Body of pancreas (tissue), 4 donors: ENCODE data around the gene DAZAP2. TPM values are rescaled to one million over a fixed set of nuclear protein-coding genes. Genes with fewer than 3 reads are reported as not detected.

Source experiments
- ATAC-seq: fragments of 150-250 bp; one replicate; pipeline ENCODE4 v1.9.1; 2016
- DNase-seq, 4 donors: peaks; one replicate each; pipeline ENCODE4 v3.0.0-alpha.2; 2019
- H3K27ac ChIP-seq, 4 donors: fragments of 200-600 bp; sonication (generic); 1 replicate in 3 of 4; 2 replicates in 1 of 4; pipeline versions ENCODE4 v1.5.1 to v1.6.1; 2016 to 2019; ENCODE audit warnings: mild to moderate bottlenecking in 1 of 4, mixed read lengths in 1 of 4, moderate library complexity in 1 of 4
- H3K27me3 ChIP-seq, 2 donors: fragments of 200-600 bp; sonication (generic); one replicate each; pipeline ENCODE4 v1.6.0; 2016; ENCODE audit warnings: mild to moderate bottlenecking in 1 of 2
- H3K36me3 ChIP-seq, 2 donors: fragments of 200-600 bp; sonication (generic); replicated peaks in 1 of 2; 2 replicates each; pipeline ENCODE4 v1.5.1; 2016; ENCODE audit warnings: low read depth in 2 of 2; ENCODE audit not compliant: insufficient read depth in 1 of 2
- H3K4me1 ChIP-seq: fragments of 200-600 bp; sonication (generic); one replicate; pipeline ENCODE4 v1.6.0; 2016
- H3K4me3 ChIP-seq, 2 donors: fragments of 200-600 bp; sonication (generic); 1 replicate in 1 of 2; 2 replicates in 1 of 2; pipeline ENCODE4 v1.5.1; 2016 to 2019
- H3K9me3 ChIP-seq, 3 donors: fragments of 200-600 bp; sonication (generic); 1 replicate in 2 of 3; 2 replicates in 1 of 3; pipeline ENCODE4 v1.5.1; 2016
- CTCF ChIP-seq, 7 experiments: fragments of 450-650 bp in 4 of 7; fragments of 200-600 bp in 3 of 7; sonication (generic) in 3 of 7; IDR thresholded peaks; one replicate each; pipeline ENCODE4 v1.5.1; 2016 to 2019; ENCODE audit warnings: antibody characterized with exemption in 7 of 7
- POLR2A ChIP-seq, 3 donors: fragments of 450-650 bp; IDR thresholded peaks; one replicate each; pipeline ENCODE4 v1.6.1; 2016; ENCODE audit warnings: antibody characterized with exemption in 3 of 3, mild to moderate bottlenecking in 2 of 3
- WGBS, 2 donors: methylation state at CpG; one replicate each; pipeline ENCODE4 v1.1.5; 2017; 5-methylcytosine and 5-hydroxymethylcytosine counted together
- intact Hi-C: fragments of 100-400 bp; cut with DNase I; formaldehyde crosslinking; loops from one replicate; pipeline ENCODE4 v1.15.1; 2023
- total RNA-seq, 2 donors: library from RNA; depleted of rRNA; stranded (reverse); fragments of >200 nt; gene quantifications; one replicate each; pipeline ENCODE4 v1.1.0, GENCODE V29; 2016

Gene DAZAP2
- 10 to 100 TPM; 77.1 to 87.7 TPM for total RNA-seq

DNA sequence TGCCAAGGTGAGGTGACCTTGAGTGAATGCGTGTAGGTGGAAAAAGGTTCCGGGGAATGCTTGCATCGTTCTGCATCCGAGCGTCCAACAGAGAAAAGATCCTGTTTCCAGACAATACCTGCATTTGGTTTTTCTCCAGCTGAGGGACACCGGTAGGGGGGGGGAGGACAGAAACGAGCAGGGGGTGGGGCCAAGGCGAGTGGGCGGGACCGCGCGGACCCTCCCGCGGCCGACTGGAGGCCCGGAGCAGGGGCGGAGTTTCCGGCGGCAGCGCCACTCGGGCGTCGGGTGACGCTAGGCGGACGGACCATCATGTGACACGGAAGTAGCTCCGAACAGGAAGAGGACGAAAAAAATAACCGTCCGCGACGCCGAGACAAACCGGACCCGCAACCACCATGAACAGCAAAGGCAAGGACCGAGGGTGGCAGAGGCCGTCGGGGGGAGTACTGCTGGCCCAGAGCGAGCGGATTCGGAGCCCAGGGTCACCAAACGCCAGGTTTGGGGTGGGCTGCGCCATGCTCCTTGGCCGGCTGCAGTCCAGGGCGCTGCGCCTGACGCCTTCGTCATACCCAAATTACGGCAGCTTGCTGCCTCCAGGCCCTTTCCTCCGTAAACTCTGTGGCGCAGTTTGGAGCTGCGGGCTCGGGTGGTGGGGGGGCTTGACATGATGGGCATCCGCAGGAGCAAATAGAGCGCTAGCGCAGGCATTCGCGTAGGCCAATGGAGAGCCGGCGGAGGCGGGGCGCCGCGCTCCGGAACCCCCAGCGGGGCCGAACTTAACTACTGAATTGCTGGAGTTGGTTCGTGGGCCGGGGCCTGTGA lies at the start of gene DAZAP2:
Gene DAZAP2 (plus strand): TSS at position 317 of the 825 bp plus-strand sequence. CDS start 82 bp downstream, at position 399.
- Histone ChIP-seq H3K27me3 (no peaks in the 10 kb centered on the region), H3K4me1 (peaks cover 25% of the 10 kb centered on the region), H3K4me3 (peak within 1 kb of the TSS; percentile 59 to 94), H3K36me3 (peaks cover 9% of the 10 kb centered on the region in 2 donors), H3K9me3 (no peaks in the 10 kb centered on the region), H3K27ac (peak within 1 kb of the TSS; percentile 98 to 100 (median 100))
- peak; percentile 95 to 99 (median 98) for TF ChIP-seq POLR2A (IDR thresholded peaks at IDR 0.05)
- TF ChIP-seq CTCF (IDR thresholded peaks at IDR 0.05), result peak in 3 of 7 experiments; percentile 6 to 48 (median 45)
- DNase-seq, result peak; percentile 98 to 99 (median 99)
- intact Hi-C loops, result no loop called here
- peak; percentile 96 for ATAC-seq
- WGBS, 2 donors, result 0 to 1% methylated on average over 37 to 70 of the region's 70 CpGs

GRCh38 chr12:51189790-51190355 lies 48.8 kb upstream of the DAZAP2 start:
- ATAC-seq (no peak), DNase-seq (no peak)
- no peak overlapping the region for H3K4me3 ChIP-seq
- H3K36me3 ChIP-seq, result no peaks in the 10 kb centered on the region
- H3K27me3 ChIP-seq, result no peaks in the 10 kb centered on the region
- no peaks in the 10 kb centered on the region for H3K4me1 ChIP-seq
- WGBS, 2 donors, result 79 to 86% methylated on average over 12 to 14 of the region's 14 CpGs
- intact Hi-C loops, result no loop called here
- TF ChIP-seq CTCF (IDR thresholded peaks at IDR 0.05) (no peak), POLR2A (IDR thresholded peaks at IDR 0.05) (no peak)
- H3K27ac ChIP-seq, result no peak overlapping the region
- no peaks in the 10 kb centered on the region for H3K9me3 ChIP-seq

- DNase-seq (no peak), ATAC-seq (no peak)
- H3K4me1 ChIP-seq, result no peaks in the 10 kb centered on the region
- no peak overlapping the region for H3K27ac ChIP-seq
- TF ChIP-seq POLR2A (IDR thresholded peaks at IDR 0.05), result no peak
- TF ChIP-seq CTCF (IDR thresholded peaks at IDR 0.05), result no peak
- intact Hi-C loops, result no loop called here
- 87 to 89% methylated on average over 4 of the region's 4 CpGs for WGBS, 2 donors
- H3K4me3 ChIP-seq, result no peak overlapping the region
- H3K36me3 ChIP-seq, result no peaks in the 10 kb centered on the region
- no peaks in the 10 kb centered on the region for H3K27me3 ChIP-seq
- no peaks in the 10 kb centered on the region for H3K9me3 ChIP-seq
Observed at GRCh38 chr12:51190820-51191219, 47.8 kb upstream of the DAZAP2 start.

DNA sequence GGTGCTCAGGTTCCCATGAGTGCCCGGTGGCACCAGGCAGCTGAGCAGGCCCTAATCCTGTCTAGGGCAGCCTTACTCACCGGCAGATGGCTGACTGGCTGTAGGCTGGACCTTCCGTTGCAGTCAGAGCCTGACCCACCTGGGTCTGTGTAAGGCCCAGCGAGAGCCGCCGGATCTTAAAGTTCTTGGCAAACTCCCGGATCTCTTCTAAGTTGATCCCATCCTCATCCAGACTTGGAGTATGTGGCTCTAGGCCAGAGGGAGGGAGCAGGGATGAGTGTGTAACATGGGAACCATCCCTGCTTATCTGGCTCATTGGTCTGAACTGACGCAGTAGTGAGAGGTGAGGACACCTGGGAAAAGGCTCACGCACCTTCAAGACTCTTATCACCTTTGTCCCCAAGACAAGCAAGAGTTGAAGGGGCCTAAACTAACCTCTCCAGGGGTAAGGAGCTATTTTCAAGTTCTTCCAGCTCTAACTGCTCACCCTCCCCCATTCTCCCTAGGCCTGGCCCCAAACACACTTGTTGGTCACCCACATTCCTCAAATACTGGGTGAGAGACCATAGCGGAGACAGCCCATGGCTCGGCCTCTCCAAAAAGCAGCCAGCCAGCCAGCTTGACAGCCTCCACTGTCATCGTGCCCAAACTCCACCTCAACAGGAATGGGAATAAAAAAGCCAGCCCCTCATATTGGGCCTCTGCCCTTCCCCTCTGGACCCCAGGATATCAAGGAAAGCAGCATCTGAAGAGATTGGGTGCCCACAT lies 46.9 kb upstream of the DAZAP2 start:
- no peaks in the 10 kb centered on the region for H3K36me3 ChIP-seq
- no peak overlapping the region for H3K4me3 ChIP-seq
- no peak for DNase-seq
- H3K9me3 ChIP-seq, result no peaks in the 10 kb centered on the region
- no peak overlapping the region for H3K27ac ChIP-seq
- TF ChIP-seq CTCF (IDR thresholded peaks at IDR 0.05), result no peak
- TF ChIP-seq POLR2A (IDR thresholded peaks at IDR 0.05), result no peak
- 88 to 93% methylated on average over 9 to 12 of the region's 12 CpGs for WGBS, 2 donors
- no peaks in the 10 kb centered on the region for H3K27me3 ChIP-seq
- intact Hi-C loops, result no loop called here
- ATAC-seq, result no peak
- H3K4me1 ChIP-seq, result no peaks in the 10 kb centered on the region
